Duodenal mucosa (tissue), 2 donors: ENCODE data around the gene FSIP1.

Experiments used
- H3K27ac ChIP-seq: one replicate; pipeline ENCODE4 v1.7.0; 2013; ENCODE audit warnings: low read depth, low read length
- H3K27me3 ChIP-seq, 2 donors: one replicate each; pipeline ENCODE4 v1.7.0; 2013; ENCODE audit warnings: low read length in 2 of 2, control low read depth in 1 of 2; ENCODE audit not compliant: insufficient read depth in 2 of 2, control insufficient read depth in 1 of 2
- H3K36me3 ChIP-seq, 2 donors: one replicate each; pipeline ENCODE4 v1.7.0; 2013; ENCODE audit warnings: low read length in 2 of 2, control low read depth in 1 of 2; ENCODE audit not compliant: insufficient read depth in 2 of 2, control insufficient read depth in 1 of 2
- H3K4me1 ChIP-seq, 2 donors: one replicate each; pipeline ENCODE4 v1.7.0; 2013; ENCODE audit warnings: low read length in 2 of 2, control low read depth in 1 of 2; ENCODE audit not compliant: insufficient read depth in 2 of 2, control insufficient read depth in 1 of 2
- H3K4me3 ChIP-seq, 2 donors: one replicate each; pipeline ENCODE4 v1.7.0; 2013; ENCODE audit warnings: low read length in 2 of 2, low read depth in 1 of 2
- H3K9ac ChIP-seq, 2 donors: one replicate each; pipeline ENCODE4 v1.7.0; 2013; ENCODE audit warnings: low read length in 2 of 2, low read depth in 1 of 2
- H3K9me3 ChIP-seq, 2 donors: one replicate each; pipeline ENCODE4 v1.7.0; 2013; ENCODE audit warnings: low read length in 2 of 2, control low read depth in 1 of 2; ENCODE audit not compliant: control insufficient read depth in 1 of 2

FSIP1 gene

GRCh38 chr15:39657668-39658067, 125.0 kb downstream of the FSIP1 start:
- no peaks in the 10 kb centered on the region for H3K9me3 ChIP-seq
- H3K27me3 ChIP-seq = no peaks in the 10 kb centered on the region
- no peaks in the 10 kb centered on the region for H3K4me1 ChIP-seq
- no peak overlapping the region for H3K4me3 ChIP-seq
- no peaks in the 10 kb centered on the region for H3K36me3 ChIP-seq
- no peak overlapping the region for H3K27ac ChIP-seq
- H3K9ac ChIP-seq = no peak overlapping the region

GRCh38 chr15:39657181-39657580, 125.5 kb downstream of the FSIP1 start:
- no peak overlapping the region for H3K4me3 ChIP-seq
- H3K27ac ChIP-seq = no peak overlapping the region
- no peak overlapping the region for H3K9ac ChIP-seq
- no peaks in the 10 kb centered on the region for H3K4me1 ChIP-seq
- no peaks in the 10 kb centered on the region for H3K27me3 ChIP-seq
- no peaks in the 10 kb centered on the region for H3K36me3 ChIP-seq
- no peaks in the 10 kb centered on the region for H3K9me3 ChIP-seq

GRCh38 chr15:39654304-39654703, 128.3 kb downstream of the FSIP1 start:
- Histone ChIP-seq H3K9me3 (no peaks in the 10 kb centered on the region), H3K4me1 (no peaks in the 10 kb centered on the region), H3K27me3 (no peaks in the 10 kb centered on the region), H3K9ac (no peak overlapping the region), H3K36me3 (no peaks in the 10 kb centered on the region), H3K4me3 (no peak overlapping the region), H3K27ac (no peak overlapping the region)

- no peak overlapping the region for H3K27ac ChIP-seq
Observed at GRCh38 chr15:39651881-39652280, 130.8 kb downstream of the FSIP1 start.

GRCh38 chr15:39651295-39651694, 131.3 kb downstream of the FSIP1 start:
- Histone ChIP-seq H3K36me3 (no peaks in the 10 kb centered on the region), H3K4me1 (no peaks in the 10 kb centered on the region), H3K9me3 (no peaks in the 10 kb centered on the region), H3K4me3 (no peak overlapping the region), H3K27me3 (no peaks in the 10 kb centered on the region), H3K27ac (no peak overlapping the region), H3K9ac (no peak overlapping the region)

More at GRCh38 chr15:39651881-39652280, 130.8 kb downstream of the FSIP1 start:
- no peaks in the 10 kb centered on the region for H3K4me1 ChIP-seq
- no peaks in the 10 kb centered on the region for H3K9me3 ChIP-seq
- no peak overlapping the region for H3K9ac ChIP-seq
- no peaks in the 10 kb centered on the region for H3K36me3 ChIP-seq
- no peaks in the 10 kb centered on the region for H3K27me3 ChIP-seq
- H3K4me3 ChIP-seq = no peak overlapping the region

GRCh38 chr15:39649757-39650156, 132.9 kb downstream of the FSIP1 start:
- Histone ChIP-seq H3K27ac (no peak overlapping the region), H3K4me1 (no peaks in the 10 kb centered on the region), H3K9ac (no peak overlapping the region), H3K9me3 (no peaks in the 10 kb centered on the region), H3K27me3 (no peaks in the 10 kb centered on the region), H3K36me3 (no peaks in the 10 kb centered on the region), H3K4me3 (no peak overlapping the region)

- Histone ChIP-seq H3K9me3 (no peaks in the 10 kb centered on the region), H3K36me3 (no peaks in the 10 kb centered on the region), H3K27me3 (no peaks in the 10 kb centered on the region), H3K4me3 (no peak overlapping the region), H3K27ac (no peak overlapping the region), H3K9ac (no peak overlapping the region), H3K4me1 (no peaks in the 10 kb centered on the region)
Observed at GRCh38 chr15:39646425-39646824, 136.2 kb downstream of the FSIP1 start.

GRCh38 chr15:39645976-39646257, 136.7 kb downstream of the FSIP1 start:
- no peak overlapping the region for H3K4me3 ChIP-seq
- H3K27ac ChIP-seq = no peak overlapping the region
- H3K27me3 ChIP-seq = no peaks in the 10 kb centered on the region
- H3K9me3 ChIP-seq = no peaks in the 10 kb centered on the region
- H3K4me1 ChIP-seq = no peaks in the 10 kb centered on the region
- H3K9ac ChIP-seq = no peak overlapping the region
- no peaks in the 10 kb centered on the region for H3K36me3 ChIP-seq

- Histone ChIP-seq H3K9ac (no peak overlapping the region), H3K9me3 (no peaks in the 10 kb centered on the region), H3K27ac (no peak overlapping the region), H3K36me3 (no peaks in the 10 kb centered on the region), H3K27me3 (no peaks in the 10 kb centered on the region), H3K4me1 (no peaks in the 10 kb centered on the region), H3K4me3 (no peak overlapping the region)
Observed at GRCh38 chr15:39645138-39645975, 137.3 kb downstream of the FSIP1 start.

GRCh38 chr15:39644136-39644535, 138.5 kb downstream of the FSIP1 start:
- Histone ChIP-seq H3K27ac (no peak overlapping the region), H3K4me3 (no peak overlapping the region), H3K9me3 (no peaks in the 10 kb centered on the region), H3K4me1 (no peaks in the 10 kb centered on the region), H3K27me3 (no peaks in the 10 kb centered on the region), H3K9ac (no peak overlapping the region), H3K36me3 (no peaks in the 10 kb centered on the region)
